C4-2B (cell line): ENCODE data around the gene OR2B2.

ENCODE experiments used
- ZFX ChIP-seq: fragments of 450-650 bp; IDR thresholded peaks from 2 replicates; pipeline ENCODE4 v1.6.1; 2017
- TF ChIP-seq, protein P1 (sequence below): fragments of 450-650 bp; conservative IDR thresholded peaks from 2 replicates; pipeline ENCODE4 v1.5.1; 2017; ENCODE audit warnings: mild to moderate bottlenecking

DNA sequence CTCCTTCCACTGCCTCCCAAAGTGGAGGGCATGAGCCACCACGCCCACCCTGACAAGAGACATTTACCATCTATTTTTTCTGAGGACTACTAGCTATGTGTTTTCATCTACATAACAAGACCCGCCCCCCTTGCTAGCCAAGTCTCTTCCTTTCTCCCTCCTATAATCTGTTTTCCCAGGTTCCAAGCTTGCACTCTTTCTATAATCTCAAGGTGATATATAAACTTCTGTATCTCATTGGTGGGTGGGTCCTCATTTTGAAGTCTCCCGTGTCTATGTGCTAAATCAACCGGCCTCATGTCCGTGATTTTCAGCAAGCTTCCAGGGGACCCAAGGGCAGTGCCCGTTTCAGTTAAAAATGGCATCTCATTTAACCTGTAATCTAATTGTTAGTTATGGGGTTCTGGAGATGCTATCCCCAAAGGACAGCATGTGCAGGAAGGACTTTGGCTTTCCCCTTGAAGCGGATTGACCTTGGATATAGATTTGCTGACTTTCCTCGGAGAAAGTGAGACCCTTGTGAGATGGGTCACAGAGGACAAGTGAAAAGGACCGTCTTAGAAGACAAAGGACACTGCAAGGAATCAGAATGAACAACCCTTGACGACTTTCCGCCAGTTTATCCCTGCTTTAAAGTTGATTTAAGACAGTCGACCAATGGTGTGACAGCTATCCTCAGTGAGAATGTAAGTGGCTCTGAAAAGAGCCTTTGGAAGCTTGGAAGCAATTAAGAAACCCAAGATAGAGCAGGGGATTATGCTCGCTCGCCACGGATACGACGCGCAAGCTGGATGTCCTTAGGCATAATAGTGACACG is 22.4 kb downstream of the OR2B2 start:
- TF ChIP-seq, protein P1, sequence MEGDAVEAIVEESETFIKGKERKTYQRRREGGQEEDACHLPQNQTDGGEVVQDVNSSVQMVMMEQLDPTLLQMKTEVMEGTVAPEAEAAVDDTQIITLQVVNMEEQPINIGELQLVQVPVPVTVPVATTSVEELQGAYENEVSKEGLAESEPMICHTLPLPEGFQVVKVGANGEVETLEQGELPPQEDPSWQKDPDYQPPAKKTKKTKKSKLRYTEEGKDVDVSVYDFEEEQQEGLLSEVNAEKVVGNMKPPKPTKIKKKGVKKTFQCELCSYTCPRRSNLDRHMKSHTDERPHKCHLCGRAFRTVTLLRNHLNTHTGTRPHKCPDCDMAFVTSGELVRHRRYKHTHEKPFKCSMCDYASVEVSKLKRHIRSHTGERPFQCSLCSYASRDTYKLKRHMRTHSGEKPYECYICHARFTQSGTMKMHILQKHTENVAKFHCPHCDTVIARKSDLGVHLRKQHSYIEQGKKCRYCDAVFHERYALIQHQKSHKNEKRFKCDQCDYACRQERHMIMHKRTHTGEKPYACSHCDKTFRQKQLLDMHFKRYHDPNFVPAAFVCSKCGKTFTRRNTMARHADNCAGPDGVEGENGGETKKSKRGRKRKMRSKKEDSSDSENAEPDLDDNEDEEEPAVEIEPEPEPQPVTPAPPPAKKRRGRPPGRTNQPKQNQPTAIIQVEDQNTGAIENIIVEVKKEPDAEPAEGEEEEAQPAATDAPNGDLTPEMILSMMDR = no peak
- no peak for TF ChIP-seq ZFX
